Measurements from ENCODE around the gene FLRT2. TPM values are rescaled to one million over a fixed set of nuclear protein-coding genes. Genes with fewer than 3 reads are reported as not detected.

The FLRT2 gene
- total RNA-seq, 1 experiment from 2014 or later: 0.17 TPM

- Histone ChIP-seq H3K36me3 (ENCODE audit: control insufficient read depth in 1 of 2, insufficient read depth in 2 of 2, low read length in 2 of 2) (no peaks in the 10 kb centered on the region), H3K79me2 (ENCODE audit: insufficient read depth, low read length) (no peaks in the 10 kb centered on the region), H3K4me1 (ENCODE audit: control insufficient read depth in 1 of 2, insufficient read depth in 2 of 2, low read length in 2 of 2) (no peaks in the 10 kb centered on the region), H4K20me1 (ENCODE audit: insufficient read depth) (no peaks in the 10 kb centered on the region), H3K9ac (ENCODE audit: low read length) (no peak overlapping the region), H3K9me2 (ENCODE audit: insufficient read depth) (no peaks in the 10 kb centered on the region), H3K4me3 (replicated peaks in 1 of 2; ENCODE audit: low read depth in 1 of 2, low read length in 2 of 2) (no peak overlapping the region), H3K27ac (ENCODE audit: low read depth, low read length) (no peak overlapping the region), H3K4me2 (ENCODE audit: low read length) (no peak overlapping the region), H2AFZ (ENCODE audit: low read depth, low read length, poor library complexity, severe bottlenecking) (no peak overlapping the region), H3K9me3 (ENCODE audit: control insufficient read depth in 1 of 2, insufficient read depth in 1 of 2, low read depth in 1 of 2, low read length in 2 of 2) (peaks cover 7 to 9% of the 10 kb centered on the region in 2 experiments; a peak in 2 of 4 replicates), H3K27me3 (ENCODE audit: insufficient read depth, low read length) (no peaks in the 10 kb centered on the region)
- intact Hi-C loops (cut with micrococcal nuclease): no loop called here
- ATAC-seq (no peak), DNase-seq (ENCODE audit: low read depth, low spot score) (no peak)
- no TSS peak for BruUV-seq (replicated peaks)
- POLR2A ChIA-PET: no interaction called here
- TF ChIP-seq ZNF274 (IDR thresholded peaks at IDR 0.05; ENCODE audit: low read depth, low read length): no peak
- RAD21 ChIA-PET (ENCODE audit: low non-redundant PET in 1 of 2, low total read pairs in 2 of 2, uncharacterized antibody in 2 of 2, unreplicated experiment in 2 of 2): no interaction called here
- CTCF ChIA-PET: no interaction called here
Observed at GRCh38 chr14:85597701-85598100, 67.8 kb downstream of the FLRT2 start.

DNA sequence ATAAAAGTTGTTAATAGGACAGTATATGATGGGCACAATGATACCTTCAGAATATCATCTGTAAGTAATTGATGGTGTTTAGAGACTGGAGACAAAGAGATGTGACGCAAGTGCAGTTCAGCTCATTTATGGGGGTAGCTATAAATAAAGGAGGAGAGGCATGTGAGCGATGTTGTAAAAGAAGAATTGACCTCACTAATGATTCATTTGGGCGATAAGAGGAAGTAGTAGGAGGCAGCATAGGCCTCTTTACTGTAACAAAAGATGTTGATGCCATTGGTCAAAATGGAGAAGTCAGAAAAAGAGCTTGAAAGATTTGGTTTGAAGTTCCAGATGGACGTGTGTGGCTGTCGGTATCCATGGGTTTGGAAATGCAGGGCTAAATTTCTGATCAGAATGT, 70.0 kb downstream of the FLRT2 start:
- no peak overlapping the region for H3K27ac ChIP-seq (ENCODE audit: low read depth, low read length)
- H3K4me3 ChIP-seq (replicated peaks in 1 of 2; ENCODE audit: low read depth in 1 of 2, low read length in 2 of 2): no peak overlapping the region
- no peaks in the 10 kb centered on the region for H3K36me3 ChIP-seq (ENCODE audit: control insufficient read depth in 1 of 2, insufficient read depth in 2 of 2, low read length in 2 of 2)
- no peaks in the 10 kb centered on the region for H4K20me1 ChIP-seq (ENCODE audit: insufficient read depth)
- H3K4me2 ChIP-seq (ENCODE audit: low read length): no peak overlapping the region
- no peak overlapping the region for H2AFZ ChIP-seq (ENCODE audit: low read depth, low read length, poor library complexity, severe bottlenecking)
- H3K9ac ChIP-seq (ENCODE audit: low read length): no peak overlapping the region
- intact Hi-C loops (cut with micrococcal nuclease): no loop called here
- H3K27me3 ChIP-seq (ENCODE audit: insufficient read depth, low read length): no peaks in the 10 kb centered on the region
- CTCF ChIA-PET: no interaction called here
- peaks cover 9 to 14% of the 10 kb centered on the region in 2 experiments; a peak in 2 of 4 replicates for H3K9me3 ChIP-seq (ENCODE audit: control insufficient read depth in 1 of 2, insufficient read depth in 1 of 2, low read depth in 1 of 2, low read length in 2 of 2)
- no peaks in the 10 kb centered on the region for H3K9me2 ChIP-seq (ENCODE audit: insufficient read depth)
- ATAC-seq: no peak
- DNase-seq (ENCODE audit: low read depth, low spot score): no peak
- H3K4me1 ChIP-seq (ENCODE audit: control insufficient read depth in 1 of 2, insufficient read depth in 2 of 2, low read length in 2 of 2): no peaks in the 10 kb centered on the region
- POLR2A ChIA-PET: no interaction called here
- no peaks in the 10 kb centered on the region for H3K79me2 ChIP-seq (ENCODE audit: insufficient read depth, low read length)
- RAD21 ChIA-PET (ENCODE audit: low non-redundant PET in 1 of 2, low total read pairs in 2 of 2, uncharacterized antibody in 2 of 2, unreplicated experiment in 2 of 2): no interaction called here
- BruUV-seq (replicated peaks): no TSS peak
- TF ChIP-seq CTCF (IDR thresholded peaks at IDR 0.05 in 2 of 3, conservative IDR thresholded peaks at IDR 0.05 in 1 of 3; ENCODE audit: borderline replicate concordance in 1 of 3, insufficient read depth in 1 of 3, low read depth in 2 of 3, low read length in 2 of 3) (no peak), ATF3 (IDR thresholded peaks at IDR 0.05) (no peak), POLR2A (IDR thresholded peaks at IDR 0.05; ENCODE audit: borderline replicate concordance, extremely low read depth, insufficient read depth, insufficient read length) (no peak)

All from HCT116 (cell line).